WI38 (cell line): Measurements from ENCODE around the gene PWWP2B.

Experiments used
- H3K4me3 ChIP-seq: 2 replicates; pipeline ENCODE4 v1.5.1; 2011; ENCODE audit warnings: low read depth, mild to moderate bottlenecking, control low read depth, low read length
- CTCF ChIP-seq: IDR thresholded peaks from 2 replicates; pipeline ENCODE4 v1.5.1; 2012; ENCODE audit warnings: low read depth, mild to moderate bottlenecking, control low read depth, low read length

PWWP2B gene

GRCh38 chr10:132458071-132458585, 61.1 kb downstream of the PWWP2B start:
- TF ChIP-seq CTCF: no peak
- H3K4me3 ChIP-seq: no peak overlapping the region

- H3K4me3 ChIP-seq: no peak overlapping the region
- TF ChIP-seq CTCF: peak; percentile 87
These were observed 61.7 kb downstream of the PWWP2B start for GRCh38 chr10:132458586-132459300.

- TF ChIP-seq CTCF: no peak
- no peak overlapping the region for H3K4me3 ChIP-seq
These were observed 62.5 kb downstream of the PWWP2B start for GRCh38 chr10:132459301-132460003.

- no peak overlapping the region for H3K4me3 ChIP-seq
- TF ChIP-seq CTCF: no peak
These were observed 63.1 kb downstream of the PWWP2B start for GRCh38 chr10:132460071-132460470.

- H3K4me3 ChIP-seq: no peak overlapping the region
These were observed 63.7 kb downstream of the PWWP2B start for GRCh38 chr10:132460691-132461090.

GRCh38 chr10:132461103-132461682, 64.2 kb downstream of the PWWP2B start:
- no peak overlapping the region for H3K4me3 ChIP-seq
- no peak for TF ChIP-seq CTCF

More at GRCh38 chr10:132460691-132461090, 63.7 kb downstream of the PWWP2B start:
- TF ChIP-seq CTCF: no peak
